Measurements from ENCODE around the gene ARHGAP26.

The ARHGAP26 gene

GRCh38 chr5:142976861-142977260 is 206.7 kb downstream of the ARHGAP26 start:
- H3K27me3 ChIP-seq (ENCODE audit: control insufficient read depth, low read length), result no peaks in the 10 kb centered on the region
- H3K27ac ChIP-seq (ENCODE audit: low read depth, low read length), result no peak overlapping the region
- no peaks in the 10 kb centered on the region for H3K9me2 ChIP-seq (replicated peaks; ENCODE audit: control insufficient read depth, low read length)
- H3K36me3 ChIP-seq (ENCODE audit: control insufficient read depth, low read length), result no peaks in the 10 kb centered on the region
- no peaks in the 10 kb centered on the region for H3K79me2 ChIP-seq (ENCODE audit: control insufficient read depth, low read length)
- H3K4me1 ChIP-seq (ENCODE audit: control insufficient read depth, low read length), result no peaks in the 10 kb centered on the region
- no peak overlapping the region for H3K4me3 ChIP-seq (ENCODE audit: low read length)
- no peak overlapping the region for H3K4me2 ChIP-seq (ENCODE audit: low read length)
- H3K9me3 ChIP-seq (ENCODE audit: control insufficient read depth, insufficient read depth, low read length), result no peaks in the 10 kb centered on the region
- H4K20me1 ChIP-seq (ENCODE audit: control insufficient read depth, insufficient read depth, low read depth, low read length), result no peaks in the 10 kb centered on the region
- TF ChIP-seq EZH2phosphoT487 (IDR thresholded peaks at IDR 0.05; ENCODE audit: borderline replicate concordance, low read length), result no peak
- no peak for TF ChIP-seq CTCF (IDR thresholded peaks at IDR 0.05; ENCODE audit: low read depth, low read length, poor library complexity, severe bottlenecking)
- no peaks in the 10 kb centered on the region for H3F3A ChIP-seq (ENCODE audit: control insufficient read depth, insufficient read depth)

- no peaks in the 10 kb centered on the region for H3K27me3 ChIP-seq (ENCODE audit: control insufficient read depth, low read length)
- H3K4me1 ChIP-seq (ENCODE audit: control insufficient read depth, low read length), result no peaks in the 10 kb centered on the region
- no peak overlapping the region for H3K27ac ChIP-seq (ENCODE audit: low read depth, low read length)
- no peak overlapping the region for H3K4me3 ChIP-seq (ENCODE audit: low read length)
- H4K20me1 ChIP-seq (ENCODE audit: control insufficient read depth, insufficient read depth, low read depth, low read length), result no peaks in the 10 kb centered on the region
- H3K9me3 ChIP-seq (ENCODE audit: control insufficient read depth, insufficient read depth, low read length), result no peaks in the 10 kb centered on the region
- no peaks in the 10 kb centered on the region for H3F3A ChIP-seq (ENCODE audit: control insufficient read depth, insufficient read depth)
- H3K79me2 ChIP-seq (ENCODE audit: control insufficient read depth, low read length), result no peaks in the 10 kb centered on the region
- TF ChIP-seq EZH2phosphoT487 (IDR thresholded peaks at IDR 0.05; ENCODE audit: borderline replicate concordance, low read length), result no peak
- no peak for TF ChIP-seq CTCF (IDR thresholded peaks at IDR 0.05; ENCODE audit: low read depth, low read length, poor library complexity, severe bottlenecking)
- no peaks in the 10 kb centered on the region for H3K36me3 ChIP-seq (ENCODE audit: control insufficient read depth, low read length)
- H3K4me2 ChIP-seq (ENCODE audit: low read length), result no peak overlapping the region
- no peaks in the 10 kb centered on the region for H3K9me2 ChIP-seq (replicated peaks; ENCODE audit: control insufficient read depth, low read length)
Measured at GRCh38 chr5:142977363-142978051, 207.3 kb downstream of the ARHGAP26 start.

- H3K27me3 ChIP-seq (ENCODE audit: control insufficient read depth, low read length), result no peaks in the 10 kb centered on the region
- TF ChIP-seq EZH2phosphoT487 (IDR thresholded peaks at IDR 0.05; ENCODE audit: borderline replicate concordance, low read length) (no peak), CTCF (IDR thresholded peaks at IDR 0.05; ENCODE audit: low read depth, low read length, poor library complexity, severe bottlenecking) (no peak)
- H4K20me1 ChIP-seq (ENCODE audit: control insufficient read depth, insufficient read depth, low read depth, low read length), result no peaks in the 10 kb centered on the region
- H3K36me3 ChIP-seq (ENCODE audit: control insufficient read depth, low read length), result no peaks in the 10 kb centered on the region
- H3K9me2 ChIP-seq (replicated peaks; ENCODE audit: control insufficient read depth, low read length), result no peaks in the 10 kb centered on the region
- H3K4me1 ChIP-seq (ENCODE audit: control insufficient read depth, low read length), result no peaks in the 10 kb centered on the region
- no peaks in the 10 kb centered on the region for H3K9me3 ChIP-seq (ENCODE audit: control insufficient read depth, insufficient read depth, low read length)
- H3K27ac ChIP-seq (ENCODE audit: low read depth, low read length), result no peak overlapping the region
- H3F3A ChIP-seq (ENCODE audit: control insufficient read depth, insufficient read depth), result no peaks in the 10 kb centered on the region
- H3K79me2 ChIP-seq (ENCODE audit: control insufficient read depth, low read length), result no peaks in the 10 kb centered on the region
- no peak overlapping the region for H3K4me3 ChIP-seq (ENCODE audit: low read length)
- H3K4me2 ChIP-seq (ENCODE audit: low read length), result no peak overlapping the region
Measured at GRCh38 chr5:142978252-142978651, 208.1 kb downstream of the ARHGAP26 start.

Measured in DOHH2 (cell line).